Measurements from ENCODE around the gene COA3.
"Not testable (repeated sequence)": the region's sequence is repeated elsewhere in the genome, so short reads cannot be mapped to it uniquely, and the experiment has no call there.

DNA sequence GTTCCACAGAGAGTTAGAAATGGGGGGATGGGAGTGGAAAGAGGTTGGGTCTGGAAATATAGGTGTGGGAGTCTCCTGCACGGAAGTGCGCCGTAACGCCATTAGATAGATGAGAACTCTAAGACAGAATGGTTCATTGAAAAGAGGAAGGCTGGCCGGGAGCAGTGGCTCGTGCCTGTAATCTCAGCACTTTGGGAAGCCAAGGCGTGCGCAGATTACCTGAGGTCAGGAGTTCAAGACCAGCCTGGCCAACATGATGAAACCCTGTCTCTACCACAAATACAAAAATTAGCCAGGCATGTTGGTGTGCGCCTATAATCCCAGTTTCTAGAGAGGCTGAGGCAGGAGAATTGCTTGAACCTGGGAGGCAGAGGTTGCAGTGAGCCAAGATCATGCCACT is 30.5 kb downstream of the COA3 start:
- TF ChIP-seq CTCF (conservative IDR thresholded peaks at IDR 0.05; ENCODE audit: low read length); EZH2phosphoT487 (IDR thresholded peaks at IDR 0.05; ENCODE audit: borderline replicate concordance): not testable (repeated sequence)

Data from Loucy (cell line).